NOMO-1 treated with DMSO at 0.1 percent for 48 hours (cell line): ENCODE measurements around the gene HERC4.
"Not testable (repeated sequence)": the region's sequence is repeated elsewhere in the genome, so short reads cannot be mapped to it uniquely, and the experiment has no call there.

ENCODE experiments used
- DNase-seq: peaks from one replicate; lab custom pipeline; 2025; ENCODE audit not compliant: unreplicated experiment; lab: John Stamatoyannopoulos, UW

Gene HERC4

GRCh38 chr10:67966035-67966434, 109.0 kb downstream of the HERC4 start:
- not testable (repeated sequence) for DNase-seq

- DNase-seq = no peak
Measured at GRCh38 chr10:67965456-67965855, 109.6 kb downstream of the HERC4 start.

GRCh38 chr10:67959839-67960476, 115.1 kb downstream of the HERC4 start:
- no peak for DNase-seq

GRCh38 chr10:67955614-67956013, 119.5 kb downstream of the HERC4 start:
- DNase-seq = no peak

GRCh38 chr10:67943917-67944316, 131.2 kb downstream of the HERC4 start:
- DNase-seq = no peak

- DNase-seq = no peak
Measured at GRCh38 chr10:67936416-67936815, 138.7 kb downstream of the HERC4 start.

GRCh38 chr10:67935223-67935622, 139.9 kb downstream of the HERC4 start:
- no peak for DNase-seq

- peak; percentile 2 for DNase-seq
Measured at GRCh38 chr10:67934336-67934735, 140.7 kb downstream of the HERC4 start.

GRCh38 chr10:67933199-67933598, 141.9 kb downstream of the HERC4 start:
- DNase-seq = no peak

GRCh38 chr10:67926951-67927350, 148.1 kb downstream of the HERC4 start:
- DNase-seq = no peak

GRCh38 chr10:67925449-67926005, 149.6 kb downstream of the HERC4 start:
- no peak for DNase-seq

- no peak for DNase-seq
Measured at GRCh38 chr10:67924136-67924535, 150.9 kb downstream of the HERC4 start.

GRCh38 chr10:67923551-67923950, 151.5 kb downstream of the HERC4 start:
- no peak for DNase-seq

- no peak for DNase-seq
Measured at GRCh38 chr10:67921065-67921464, 154.0 kb downstream of the HERC4 start.

- DNase-seq = no peak
Measured at GRCh38 chr10:67917679-67918078, 157.4 kb downstream of the HERC4 start.

GRCh38 chr10:67917169-67917568, 157.9 kb downstream of the HERC4 start:
- no peak for DNase-seq

- DNase-seq = no peak
Measured at GRCh38 chr10:67914777-67915340, 160.2 kb downstream of the HERC4 start.

- no peak for DNase-seq
Measured at GRCh38 chr10:67912331-67912946, 162.6 kb downstream of the HERC4 start.

GRCh38 chr10:67903581-67903980, 171.5 kb downstream of the HERC4 start:
- no peak for DNase-seq

- no peak for DNase-seq
Measured at GRCh38 chr10:67893637-67894036, 181.4 kb downstream of the HERC4 start.

- DNase-seq = peak; percentile 71
Measured at GRCh38 chr10:67884842-67885670, 190.0 kb downstream of the HERC4 start.
